IMR-90 (cell line): ENCODE data around the gene FBXO22. TPM values are rescaled to one million over a fixed set of nuclear protein-coding genes. Genes with fewer than 3 reads are reported as not detected.

Experiments used
- ATAC-seq: fragments of 200-7000 bp; cut with Tn5 transposase; 2 replicates; pipeline ENCODE4 v1.9.1; 2020; ENCODE audit warnings: low read depth, mild to moderate bottlenecking, moderate library complexity
- BruUV-seq: library from RNA; stranded (reverse); fragments of 400-500 nt; replicated peaks from 2 replicates; lab custom pipeline; 2021; lab: Mats Ljungman, UMichigan
- CTCF ChIA-PET: fragments of 300-600 bp; formaldehyde crosslinking; extraction: SDS; loops from one replicate; lab custom pipeline; 2021; ENCODE audit warnings: antibody characterized with exemption; lab: Yijun Ruan, JAX
- POLR2A ChIA-PET: fragments of 300-600 bp; sonication (Branson Sonifier 250); formaldehyde crosslinking; loops from one replicate; lab custom pipeline; 2022; ENCODE audit warnings: antibody characterized with exemption; ENCODE audit not compliant: unreplicated experiment; lab: Charles Lee
- DNase-seq: peaks from one replicate; pipeline ENCODE4 v3.0.0; 2013
- H2AFZ ChIP-seq: replicated peaks from 2 replicates; pipeline ENCODE3; 2013; ENCODE audit warnings: low read length, mild to moderate bottlenecking; ENCODE audit not compliant: poor library complexity
- H2AK5ac ChIP-seq: 2 replicates; pipeline ENCODE4 v1.6.1; 2013; ENCODE audit warnings: low read depth, low read length, inconsistent platforms
- H2AK9ac ChIP-seq: replicated peaks from 2 replicates; pipeline ENCODE3; 2013; ENCODE audit warnings: mild to moderate bottlenecking, low read depth, low read length, moderate library complexity; ENCODE audit not compliant: poor library complexity
- H2BK120ac ChIP-seq: 2 replicates; pipeline ENCODE4 v1.6.1; 2013; ENCODE audit warnings: low read depth, low read length, inconsistent platforms
- H2BK15ac ChIP-seq: 3 replicates; pipeline ENCODE4 v1.6.1; 2013; ENCODE audit warnings: low read depth, low read length, inconsistent platforms
- H2BK20ac ChIP-seq: 2 replicates; pipeline ENCODE4 v1.6.1; 2013; ENCODE audit warnings: low read depth, mild to moderate bottlenecking, inconsistent platforms, low read length, moderate library complexity
- H2BK5ac ChIP-seq: 2 replicates; pipeline ENCODE4 v1.6.1; 2013; ENCODE audit warnings: mild to moderate bottlenecking, low read depth, low read length, inconsistent platforms; ENCODE audit not compliant: poor library complexity, severe bottlenecking
- H3K14ac ChIP-seq: replicated peaks from 2 replicates; pipeline ENCODE4 v1.6.1; 2013; ENCODE audit warnings: low read depth, low read length, inconsistent platforms
- H3K18ac ChIP-seq: 2 replicates; pipeline ENCODE4 v1.6.1; 2013; ENCODE audit warnings: low read depth, low read length, control low read depth
- H3K23ac ChIP-seq: 2 replicates; pipeline ENCODE4 v1.6.1; 2013; ENCODE audit warnings: low read depth, low read length, inconsistent platforms
- H3K27ac ChIP-seq: 2 replicates; pipeline ENCODE4 v1.5.1; 2013; ENCODE audit warnings: mild to moderate bottlenecking, control low read depth, low read length; ENCODE audit not compliant: insufficient read depth
- H3K27me3 ChIP-seq: 2 replicates; pipeline ENCODE4 v1.6.1; 2013; ENCODE audit warnings: low read length; ENCODE audit not compliant: control insufficient read depth, insufficient read depth
- H3K36me3 ChIP-seq: 2 replicates; pipeline ENCODE4 v1.6.1; 2013; ENCODE audit warnings: low read length, mixed read lengths; ENCODE audit not compliant: control insufficient read depth, insufficient read depth
- H3K4ac ChIP-seq: 2 replicates; pipeline ENCODE4 v1.6.1; 2013; ENCODE audit warnings: low read depth, low read length, inconsistent platforms
- H3K4me1 ChIP-seq: 2 replicates; pipeline ENCODE4 v1.6.1; 2013; ENCODE audit warnings: low read length, mixed read lengths; ENCODE audit not compliant: control insufficient read depth, insufficient read depth
- H3K4me2 ChIP-seq: 2 replicates; pipeline ENCODE4 v1.6.1; 2013; ENCODE audit warnings: low read depth, mild to moderate bottlenecking, control low read depth, low read length, moderate library complexity
- H3K4me3 ChIP-seq: 2 replicates; pipeline ENCODE4 v1.5.1; 2013; ENCODE audit warnings: low read depth, mild to moderate bottlenecking, control low read depth, low read length, moderate library complexity; ENCODE audit not compliant: insufficient read depth
- H3K56ac ChIP-seq: 2 replicates; pipeline ENCODE4 v1.6.1; 2013; ENCODE audit warnings: low read length, inconsistent platforms; ENCODE audit not compliant: insufficient read depth; ENCODE audit errors: extremely low read depth
- H3K79me1 ChIP-seq, 2 experiments: 2 replicates each; pipeline ENCODE4 v1.6.1; 2013; ENCODE audit warnings: low read length in 2 of 2, inconsistent platforms in 1 of 2, low read depth in 1 of 2
- H3K9ac ChIP-seq: 2 replicates; pipeline ENCODE4 v1.6.1; 2013; ENCODE audit warnings: low read depth, low read length, control low read depth
- H3K9me1 ChIP-seq: 2 replicates; pipeline ENCODE4 v1.6.1; 2013; ENCODE audit warnings: low read length, inconsistent platforms; ENCODE audit not compliant: insufficient read depth
- H3K9me3 ChIP-seq: 2 replicates; pipeline ENCODE4 v1.6.1; 2013; ENCODE audit warnings: low read length; ENCODE audit not compliant: control insufficient read depth, insufficient read depth
- H4K20me1 ChIP-seq: 2 replicates; pipeline ENCODE4 v1.6.1; 2013; ENCODE audit warnings: low read length, inconsistent platforms; ENCODE audit not compliant: insufficient read depth
- H4K5ac ChIP-seq: 2 replicates; pipeline ENCODE4 v1.6.1; 2013; ENCODE audit warnings: mild to moderate bottlenecking, low read depth, low read length, control low read depth
- H4K8ac ChIP-seq, 2 experiments: 2 replicates each; pipeline ENCODE4 v1.6.1; 2013; ENCODE audit warnings: low read depth in 2 of 2, low read length in 2 of 2, control low read depth in 1 of 2, inconsistent platforms in 1 of 2
- H4K91ac ChIP-seq: 2 replicates; pipeline ENCODE4 v1.6.1; 2013; ENCODE audit warnings: low read depth, low read length, inconsistent platforms; ENCODE audit not compliant: insufficient read depth
- BHLHE40 ChIP-seq: fragments of 150-350 bp; IDR thresholded peaks from 2 replicates; pipeline ENCODE4 v1.6.1; 2016; ENCODE audit warnings: mild to moderate bottlenecking, low read depth, low read length
- CEBPB ChIP-seq: IDR thresholded peaks from 2 replicates; pipeline ENCODE4 v1.6.1; 2012; ENCODE audit warnings: low read depth, low read length, improper control_type of control experiment
- CHD1 ChIP-seq: IDR thresholded peaks from 2 replicates; pipeline ENCODE4 v1.6.1; 2012; ENCODE audit warnings: low read depth, low read length, improper control_type of control experiment
- CTCF ChIP-seq: conservative IDR thresholded peaks from 2 replicates; pipeline ENCODE4 v1.5.1; 2012; ENCODE audit warnings: mild to moderate bottlenecking, low read depth, low read length, improper control_type of control experiment
- ELK1 ChIP-seq: fragments of 150-350 bp; IDR thresholded peaks from 2 replicates; pipeline ENCODE4 v1.6.1; 2016; ENCODE audit warnings: low read depth, mild to moderate bottlenecking, low read length, moderate library complexity, borderline replicate concordance
- FOS ChIP-seq: fragments of 150-350 bp; IDR thresholded peaks from 2 replicates; pipeline ENCODE4 v1.6.1; 2016; ENCODE audit warnings: low read depth, low read length
- MAFK ChIP-seq: IDR thresholded peaks from 2 replicates; pipeline ENCODE4 v1.6.1; 2012; ENCODE audit warnings: low read depth, low read length, improper control_type of control experiment
- MAZ ChIP-seq: IDR thresholded peaks from 2 replicates; pipeline ENCODE4 v1.6.1; 2012; ENCODE audit warnings: low read depth, mild to moderate bottlenecking, low read length, improper control_type of control experiment, moderate library complexity, borderline replicate concordance
- MXI1 ChIP-seq: IDR thresholded peaks from 2 replicates; pipeline ENCODE4 v1.6.1; 2012; ENCODE audit warnings: low read depth, mild to moderate bottlenecking, low read length, moderate library complexity, borderline replicate concordance
- NFE2L2 ChIP-seq: fragments of 150-350 bp; IDR thresholded peaks from 2 replicates; pipeline ENCODE4 v1.6.1; 2016; ENCODE audit warnings: low read depth, mild to moderate bottlenecking, low read length
- POLR2A ChIP-seq: IDR thresholded peaks from 2 replicates; pipeline ENCODE4 v1.6.1; 2012; ENCODE audit warnings: mild to moderate bottlenecking, low read depth, low read length
- RAD21 ChIP-seq: IDR thresholded peaks from 2 replicates; pipeline ENCODE4 v1.6.1; 2012; ENCODE audit warnings: low read length, improper control_type of control experiment
- RCOR1 ChIP-seq: IDR thresholded peaks from 2 replicates; pipeline ENCODE4 v1.6.1; 2012; ENCODE audit warnings: mild to moderate bottlenecking, low read length, improper control_type of control experiment; ENCODE audit not compliant: insufficient replicate concordance
- RFX5 ChIP-seq: IDR thresholded peaks from 2 replicates; pipeline ENCODE4 v1.8.0; 2012; ENCODE audit warnings: low read depth, mild to moderate bottlenecking, low read length, moderate library complexity
- SMC3 ChIP-seq: fragments of 150-350 bp; IDR thresholded peaks from 2 replicates; pipeline ENCODE4 v1.6.1; 2016; ENCODE audit warnings: low read depth, mild to moderate bottlenecking, antibody characterized with exemption, low read length, moderate library complexity
- USF2 ChIP-seq: fragments of 150-350 bp; IDR thresholded peaks from 2 replicates; pipeline ENCODE4 v1.6.1; 2017; ENCODE audit warnings: mild to moderate bottlenecking, antibody characterized with exemption, low read length, low read depth
- WGBS, 2 experiments: methylation state at CpG; one replicate each; pipeline versions ENCODE4 v1.1.5 to v1.1.7; 2013; ENCODE audit warnings: missing lambda C conversion rate in 2 of 2; ENCODE audit not compliant: insufficient read length in 1 of 2; ENCODE audit errors: extremely low coverage in 2 of 2; 5-methylcytosine and 5-hydroxymethylcytosine counted together
- dilution Hi-C: fragments of 300-500 bp; cut with HindIII; formaldehyde crosslinking; loops from one replicate; pipeline ENCODE4 v1.14.3; 2018; ENCODE audit warnings: low sequenced_read_pairs; ENCODE audit not compliant: unreplicated experiment
- in situ Hi-C: fragments of 300-500 bp; cut with MboI; formaldehyde crosslinking; loops from 3 replicates; pipeline ENCODE4 v1.14.3; 2019; ENCODE audit warnings: low sequenced_read_pairs, inconsistent platforms, mixed read lengths
- intact Hi-C: fragments of 100-400 bp; cut with micrococcal nuclease; formaldehyde crosslinking; loops from 2 replicates; pipeline ENCODE4 v1.10.0; 2022
- polyA plus RNA-seq, 3 experiments: library from polyadenylated mRNA; depleted of rRNA; stranded (reverse); fragments of >200 nt; gene quantifications; 2 replicates each; pipeline ENCODE4 v1.2.3, GENCODE V29; 2012; ENCODE audit warnings: low replicate concordance in 1 of 3
- total RNA-seq: library from RNA; depleted of rRNA; stranded (reverse); fragments of >200 nt; gene quantifications from 2 replicates; pipeline ENCODE4 v1.2.3, GENCODE V29; 2012

The FBXO22 gene
- total and polyA plus RNA-seq, 2 of the 4 experiments (the other 2 are of a cell fraction), result 22.4 to 45.2 TPM

GRCh38 chr15:75925440-75925839 lies 21.8 kb downstream of the FBXO22 start:
- Histone ChIP-seq H3K4me2 (no peak overlapping the region), H3K79me1 (peaks cover 37 to 82% of the 10 kb centered on the region in 2 experiments), H2BK120ac (no peak overlapping the region), H3K23ac (no peak overlapping the region), H3K9ac (no peak overlapping the region), H3K9me3 (no peaks in the 10 kb centered on the region), H3K18ac (no peak overlapping the region), H2BK5ac (no peak overlapping the region), H4K5ac (no peak overlapping the region), H3K14ac (no peak overlapping the region), H2AK9ac (no peak overlapping the region), H4K20me1 (peaks cover 42% of the 10 kb centered on the region), H3K27ac (no peak overlapping the region), H4K91ac (no peak overlapping the region), H3K36me3 (peaks cover 6% of the 10 kb centered on the region), H3K56ac (no peak overlapping the region), H3K9me1 (peaks cover 21% of the 10 kb centered on the region), H2AFZ (no peak overlapping the region), H2AK5ac (no peak overlapping the region), H3K4ac (no peak overlapping the region), H4K8ac (no peak overlapping the region), H2BK20ac (no peak overlapping the region), H2BK15ac (no peak overlapping the region), H3K4me3 (no peak overlapping the region), H3K27me3 (no peaks in the 10 kb centered on the region), H3K4me1 (peaks cover 4% of the 10 kb centered on the region)
- in situ Hi-C loops, result no loop called here
- ChIA-PET POLR2A (no interaction called here), CTCF (no interaction called here)
- no CpG with 5 or more reads among the region's 2 CpGs for WGBS, 2 experiments
- dilution Hi-C loops, result no loop called here
- BruUV-seq, result no TSS peak
- intact Hi-C loops, result no loop called here
- DNase-seq (no peak), ATAC-seq (no peak)
- TF ChIP-seq FOS, result no peak
- TF ChIP-seq RFX5, result no peak
- no peak for TF ChIP-seq RAD21
- no peak for TF ChIP-seq CHD1
- no peak for TF ChIP-seq MAZ
- no peak for TF ChIP-seq NFE2L2
- TF ChIP-seq SMC3, result no peak
- no peak for TF ChIP-seq USF2
- no peak for TF ChIP-seq RCOR1
- no peak for TF ChIP-seq BHLHE40
- no peak for TF ChIP-seq ELK1
- no peak for TF ChIP-seq CTCF
- TF ChIP-seq POLR2A, result no peak
- TF ChIP-seq MXI1, result no peak
- no peak for TF ChIP-seq CEBPB
- no peak for TF ChIP-seq MAFK
